KOPT-K1 (cell line): Measurements from ENCODE around the gene U2AF2.
A peak's percentile ranks its signal among the peaks of the same experiment; 100 is the strongest.

Experiments
- H3K27ac ChIP-seq: fragments of 200-600 bp; sonication (generic); 2 replicates; pipeline ENCODE4 v1.5.1; 2016; ENCODE audit warnings: antibody characterized with exemption, mild to moderate bottlenecking, low read depth, low read length; ENCODE audit not compliant: poor library complexity, severe bottlenecking
- H3K36me3 ChIP-seq: fragments of 200-600 bp; sonication (generic); 2 replicates; pipeline ENCODE4 v1.5.1; 2017; ENCODE audit warnings: antibody characterized with exemption, mild to moderate bottlenecking, low read length, moderate library complexity; ENCODE audit not compliant: insufficient read depth
- H3K9me3 ChIP-seq: fragments of 200-600 bp; sonication (generic); 2 replicates; pipeline ENCODE4 v1.5.1; 2017; ENCODE audit warnings: antibody characterized with exemption, low read length, mild to moderate bottlenecking; ENCODE audit not compliant: insufficient read depth, poor library complexity, severe bottlenecking

The U2AF2 gene

DNA sequence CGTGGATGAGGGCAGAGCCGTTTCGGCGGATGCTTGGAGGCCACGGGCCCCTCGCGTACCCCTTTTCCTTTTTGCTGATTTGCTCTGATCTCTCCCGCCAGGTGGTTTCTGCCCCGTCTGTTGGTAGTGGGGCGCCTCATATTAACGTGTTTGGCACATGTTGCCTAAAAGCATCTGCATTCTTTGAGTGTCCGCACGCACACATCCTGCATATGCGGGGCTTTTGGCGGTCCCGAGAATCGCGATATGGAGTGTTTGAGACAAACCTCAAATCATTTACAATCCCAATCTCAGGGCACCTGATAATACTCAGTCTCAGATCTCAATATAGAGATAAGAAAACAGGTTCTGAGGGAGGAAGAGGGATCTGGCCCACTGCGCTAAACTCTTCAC lies 809 bp downstream of the U2AF2 start:
- Histone ChIP-seq H3K36me3 (peaks cover 47% of the 10 kb centered on the region), H3K9me3 (no peaks in the 10 kb centered on the region), H3K27ac (peak overlapping the region; percentile 100)

DNA sequence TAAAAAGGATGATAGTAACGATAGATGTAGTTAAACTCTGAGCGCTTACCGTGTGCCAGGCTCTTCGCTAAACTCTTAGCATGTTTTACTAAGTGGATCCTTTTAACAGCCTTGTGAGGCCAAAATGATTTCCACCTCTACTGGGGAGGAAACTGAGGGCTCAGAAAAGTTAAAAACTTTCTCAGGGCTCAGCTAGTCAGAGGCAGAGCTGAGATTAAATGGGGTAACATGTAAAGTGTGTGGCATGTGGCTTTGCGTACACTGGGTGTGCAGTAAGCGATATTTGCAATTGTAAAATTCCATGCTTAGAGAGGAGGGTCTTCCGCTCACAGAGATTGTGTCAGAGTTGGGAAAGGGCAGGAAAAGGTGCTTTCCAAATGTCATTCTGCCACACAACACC lies 1.7 kb downstream of the U2AF2 start:
- Histone ChIP-seq H3K27ac (peak overlapping the region; percentile 100), H3K36me3 (peaks cover 56% of the 10 kb centered on the region)

DNA sequence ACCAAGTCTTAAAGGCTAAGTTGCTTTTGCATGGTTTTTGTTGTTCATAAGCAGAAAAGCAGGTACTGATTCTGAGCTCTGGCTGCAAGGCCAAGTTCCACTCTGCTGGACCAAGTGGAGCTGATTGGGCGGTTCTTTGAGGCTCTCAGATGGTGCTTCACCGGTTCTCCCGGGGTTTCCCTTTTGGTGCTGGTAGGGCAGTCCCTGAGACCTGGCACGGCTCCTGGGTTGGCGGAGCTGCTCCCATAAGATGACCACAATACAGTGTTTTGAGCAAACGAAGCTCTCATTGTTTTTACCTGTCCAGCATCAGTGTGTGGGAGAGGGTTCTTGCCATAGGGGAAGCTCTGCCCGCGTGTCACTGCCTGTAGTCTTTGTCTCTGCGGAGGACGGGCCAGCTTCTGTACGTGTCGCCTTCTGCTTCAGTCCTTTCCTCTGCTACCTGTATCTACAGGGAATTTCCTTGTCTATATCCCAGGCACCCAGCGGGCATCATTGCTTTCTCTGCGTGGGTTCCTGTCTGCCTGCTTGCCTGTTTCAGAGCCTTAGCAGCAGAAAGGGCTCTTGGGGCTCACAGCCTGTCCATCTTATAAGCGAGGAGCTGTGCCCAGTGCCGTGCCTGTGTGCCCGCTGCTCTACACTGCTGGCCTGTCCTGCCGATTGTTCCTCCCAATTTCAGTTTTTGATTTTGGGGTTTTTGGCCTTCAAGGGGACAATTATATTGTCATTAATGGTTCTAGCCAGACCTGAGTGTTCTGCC lies 2.3 kb downstream of the U2AF2 start:
- H3K36me3 ChIP-seq, result peaks cover 63% of the 10 kb centered on the region
- no peaks in the 10 kb centered on the region for H3K9me3 ChIP-seq
- H3K27ac ChIP-seq, result peak overlapping the region; percentile 100

More for the DNA sequence above, 1.7 kb downstream of the U2AF2 start:
- H3K9me3 ChIP-seq, result no peaks in the 10 kb centered on the region

DNA sequence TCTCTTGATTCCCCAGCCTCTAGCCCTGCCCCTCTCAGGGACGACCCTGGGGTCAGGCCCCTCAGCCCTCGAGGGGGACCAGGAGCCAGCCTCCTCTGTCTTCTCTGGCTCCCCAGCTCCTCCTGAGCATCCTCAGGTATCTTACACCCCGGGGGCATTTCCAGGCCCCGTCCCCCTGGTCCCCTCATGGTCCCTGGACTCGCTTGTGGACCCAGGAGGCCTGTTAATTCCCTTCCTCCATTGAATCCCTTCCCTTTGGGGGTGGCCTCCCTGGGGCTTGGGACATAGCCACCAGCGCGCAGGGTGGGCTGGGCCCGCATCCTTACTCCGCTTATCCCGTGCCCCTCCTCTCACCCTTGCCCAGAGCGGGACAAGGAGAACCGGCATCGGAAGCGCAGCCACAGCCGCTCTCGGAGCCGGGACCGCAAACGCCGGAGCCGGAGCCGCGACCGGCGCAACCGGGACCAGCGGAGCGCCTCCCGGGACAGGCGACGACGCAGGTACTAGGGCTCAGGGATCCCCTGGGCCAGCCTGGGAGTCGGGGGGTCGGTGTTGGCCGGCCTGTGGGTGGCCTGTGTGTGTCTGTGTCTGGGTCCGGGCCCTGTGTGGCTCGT lies 4.1 kb downstream of the U2AF2 start:
- Histone ChIP-seq H3K27ac (no peak overlapping the region), H3K9me3 (no peaks in the 10 kb centered on the region), H3K36me3 (peaks cover 81% of the 10 kb centered on the region)

DNA sequence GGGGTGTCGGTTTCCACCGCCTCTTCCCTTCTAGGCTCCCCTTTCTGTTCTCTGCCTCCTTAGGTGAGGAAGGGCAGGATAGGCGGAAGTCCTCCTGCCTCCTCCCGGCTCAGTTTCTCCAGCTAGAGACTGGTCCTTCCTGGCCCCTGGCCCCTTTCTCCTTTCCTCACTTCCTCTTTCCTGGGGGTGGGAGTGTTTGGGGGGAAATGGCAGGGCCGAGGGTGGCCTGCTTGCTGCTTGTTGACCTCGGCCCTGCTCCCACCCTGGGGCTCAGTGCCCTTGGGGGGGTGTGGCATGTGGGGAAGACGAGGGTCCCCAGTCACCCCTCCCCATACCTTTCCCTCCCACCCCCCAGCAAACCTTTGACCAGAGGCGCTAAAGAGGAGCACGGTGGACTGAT lies 5.0 kb downstream of the U2AF2 start:
- Histone ChIP-seq H3K36me3 (peaks cover 89% of the 10 kb centered on the region), H3K27ac (no peak overlapping the region), H3K9me3 (no peaks in the 10 kb centered on the region)

DNA sequence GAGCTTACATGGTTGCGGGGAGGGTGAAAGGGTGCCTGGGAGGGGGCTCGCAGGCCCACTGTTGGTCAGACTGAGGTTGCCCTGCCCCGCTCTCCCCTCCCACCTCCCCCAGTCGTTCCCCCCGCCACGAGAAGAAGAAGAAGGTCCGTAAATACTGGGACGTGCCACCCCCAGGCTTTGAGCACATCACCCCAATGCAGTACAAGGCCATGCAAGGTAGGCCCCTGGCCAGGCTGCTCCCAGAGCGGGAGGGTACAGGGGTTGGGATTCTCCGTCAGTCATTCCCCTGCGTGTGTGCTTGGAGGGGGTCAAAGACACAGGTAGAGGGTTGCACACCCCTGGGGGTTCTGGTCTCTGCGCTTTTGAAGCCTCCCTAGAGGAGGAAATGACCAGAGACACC lies 5.6 kb downstream of the U2AF2 start:
- H3K36me3 ChIP-seq, result peaks cover 95% of the 10 kb centered on the region
- no peak overlapping the region for H3K27ac ChIP-seq
- no peaks in the 10 kb centered on the region for H3K9me3 ChIP-seq

DNA sequence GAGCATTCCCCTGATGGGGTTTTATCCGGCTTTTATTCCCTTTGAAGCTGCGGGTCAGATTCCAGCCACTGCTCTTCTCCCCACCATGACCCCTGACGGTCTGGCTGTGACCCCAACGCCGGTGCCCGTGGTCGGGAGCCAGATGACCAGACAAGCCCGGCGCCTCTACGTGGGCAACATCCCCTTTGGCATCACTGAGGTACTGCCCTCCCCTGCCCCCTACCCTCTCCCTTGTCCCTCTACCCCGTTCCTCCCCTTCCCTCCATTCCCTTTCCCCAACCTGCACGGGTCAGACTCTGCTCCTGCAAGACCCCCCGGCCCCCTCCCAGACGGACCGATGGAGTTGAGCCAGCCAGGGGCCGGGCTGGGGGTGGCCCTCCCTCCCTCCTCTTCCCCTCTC lies 6.2 kb downstream of the U2AF2 start:
- H3K27ac ChIP-seq, result no peak overlapping the region
- peaks cover 98% of the 10 kb centered on the region for H3K36me3 ChIP-seq
- H3K9me3 ChIP-seq, result no peaks in the 10 kb centered on the region

DNA sequence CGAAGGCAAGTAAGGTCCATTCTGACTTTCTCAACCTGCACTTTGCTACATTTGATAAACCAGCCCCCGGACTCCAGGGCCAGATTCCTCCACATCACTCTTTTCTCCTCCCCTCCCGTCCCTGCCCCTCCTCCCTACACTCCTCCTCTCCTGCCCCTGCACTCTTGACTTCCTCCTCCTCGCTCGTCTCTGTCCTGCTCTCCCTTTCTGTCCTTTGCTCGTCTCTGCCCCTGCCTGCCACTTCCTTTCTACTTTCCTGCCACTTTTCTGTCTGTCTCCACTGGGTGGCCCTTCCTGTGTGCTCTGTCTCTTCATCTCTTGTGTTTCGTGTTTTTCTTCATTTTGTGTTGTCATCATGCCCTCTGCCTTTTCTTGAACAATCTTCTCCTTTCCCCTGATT lies 7.0 kb downstream of the U2AF2 start:
- Histone ChIP-seq H3K36me3 (peaks cover 99% of the 10 kb centered on the region), H3K27ac (no peak overlapping the region)

DNA sequence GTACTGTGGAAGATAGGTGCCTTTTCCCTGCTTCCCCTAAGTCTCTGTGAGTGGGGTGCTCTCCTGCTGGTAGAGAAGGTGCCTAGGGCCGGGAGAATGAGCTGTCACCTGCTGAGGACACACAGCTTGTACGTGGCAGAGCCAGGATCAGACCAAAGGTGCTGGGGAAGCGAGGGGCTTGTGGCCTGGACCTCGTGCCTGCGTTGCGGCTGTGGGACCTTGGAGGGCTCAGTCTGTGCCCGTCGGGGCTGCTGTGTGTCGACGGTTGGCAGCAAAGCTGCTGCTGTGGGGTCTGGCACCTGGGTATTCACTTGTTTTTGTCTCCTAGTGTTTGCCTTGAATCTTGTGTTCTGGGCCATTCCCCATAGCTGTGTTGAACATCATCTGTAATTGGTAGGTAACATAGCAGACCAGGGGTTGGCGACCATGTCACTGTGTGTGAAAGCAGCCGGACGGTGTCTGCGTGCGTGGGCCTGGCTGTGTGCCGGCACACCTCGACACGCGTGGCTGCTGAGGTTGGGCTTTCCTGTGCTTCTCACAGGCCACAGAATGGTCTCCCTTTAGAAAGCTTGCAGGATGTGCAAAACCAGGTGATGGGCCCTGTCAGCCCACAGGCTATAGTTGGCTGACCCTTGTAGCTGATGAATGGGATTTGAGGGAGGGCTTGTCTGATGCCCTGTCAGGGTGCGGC lies 9.2 kb downstream of the U2AF2 start:
- Histone ChIP-seq H3K27ac (no peak overlapping the region), H3K9me3 (no peaks in the 10 kb centered on the region), H3K36me3 (peaks cover 100% of the 10 kb centered on the region)

More for the DNA sequence above, 7.0 kb downstream of the U2AF2 start:
- no peaks in the 10 kb centered on the region for H3K9me3 ChIP-seq

DNA sequence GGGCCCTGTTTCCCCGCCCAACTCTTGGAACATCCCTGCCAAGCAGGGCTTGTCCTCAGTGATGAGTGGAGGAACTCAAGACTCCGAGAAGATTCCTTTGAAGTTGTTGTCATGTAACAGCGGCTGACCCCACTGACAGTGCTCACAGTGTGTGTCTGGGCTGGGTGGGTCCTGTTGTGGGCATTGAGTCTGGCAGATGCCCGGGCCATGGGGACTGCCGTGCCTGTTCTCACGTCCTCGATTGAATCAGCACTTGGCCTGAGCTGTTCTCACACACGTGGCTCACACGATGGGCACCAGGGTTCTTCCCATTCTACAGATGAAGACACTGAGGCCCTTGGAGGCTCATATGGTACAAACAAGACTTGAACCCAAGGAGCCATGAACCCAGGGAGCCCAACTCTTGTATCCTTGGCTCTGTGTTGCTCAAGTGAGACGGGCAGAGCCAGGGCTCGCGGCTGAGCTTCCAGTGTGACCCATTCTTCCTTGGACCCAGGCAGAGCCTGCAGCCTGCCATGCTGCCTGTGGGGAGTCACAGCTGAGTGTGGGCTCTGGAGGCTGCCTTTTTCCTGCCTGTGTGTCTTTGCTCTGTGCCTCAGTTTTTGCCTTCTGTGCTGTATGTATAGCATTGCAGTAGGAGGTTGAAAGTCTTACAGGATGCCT lies 11.6 kb downstream of the U2AF2 start:
- Histone ChIP-seq H3K27ac (no peak overlapping the region), H3K9me3 (no peaks in the 10 kb centered on the region), H3K36me3 (peaks cover 100% of the 10 kb centered on the region)

DNA sequence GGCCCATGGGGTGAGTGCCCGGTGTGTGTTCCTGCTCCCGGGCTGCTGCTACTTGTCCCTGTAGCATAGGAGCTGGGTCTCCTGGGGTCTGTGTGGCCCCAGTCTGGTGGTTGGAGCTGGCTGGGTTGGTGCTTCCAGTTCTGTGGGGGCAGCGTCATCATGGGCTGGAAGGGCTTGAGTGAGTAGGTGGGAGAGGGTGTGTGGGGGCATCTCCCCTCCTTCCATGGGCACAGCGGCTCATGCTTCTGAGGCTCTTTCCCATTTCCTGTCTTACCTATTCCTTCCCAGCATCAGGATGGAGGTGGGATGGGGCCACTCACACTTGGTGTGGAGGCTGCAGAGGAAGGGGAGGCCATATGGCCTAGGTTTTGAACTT lies 12.2 kb downstream of the U2AF2 start:
- H3K27ac ChIP-seq, result no peak overlapping the region
- H3K9me3 ChIP-seq, result no peaks in the 10 kb centered on the region
- peaks cover 100% of the 10 kb centered on the region for H3K36me3 ChIP-seq

DNA sequence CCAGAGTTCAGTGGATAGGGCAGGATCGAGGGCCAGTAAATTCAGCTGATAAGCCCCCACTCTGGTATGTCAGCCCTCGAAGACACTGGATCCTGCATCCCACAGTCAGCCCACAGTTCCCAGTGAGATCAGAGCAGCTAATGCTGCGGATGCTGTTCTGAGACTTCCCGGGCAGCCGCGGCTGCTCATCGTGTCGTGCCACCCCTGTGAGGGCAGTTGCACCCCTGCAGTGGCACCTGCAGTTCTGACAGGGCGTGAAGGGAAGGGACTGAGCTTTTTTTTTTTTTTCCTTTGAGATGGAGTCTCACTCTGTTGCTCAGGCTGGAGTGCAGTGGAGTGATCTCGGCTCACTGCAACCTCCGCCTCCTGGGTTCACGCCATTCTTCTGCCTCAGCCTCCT lies 12.7 kb downstream of the U2AF2 start:
- H3K27ac ChIP-seq, result no peak overlapping the region
- no peaks in the 10 kb centered on the region for H3K9me3 ChIP-seq
- peaks cover 100% of the 10 kb centered on the region for H3K36me3 ChIP-seq

DNA sequence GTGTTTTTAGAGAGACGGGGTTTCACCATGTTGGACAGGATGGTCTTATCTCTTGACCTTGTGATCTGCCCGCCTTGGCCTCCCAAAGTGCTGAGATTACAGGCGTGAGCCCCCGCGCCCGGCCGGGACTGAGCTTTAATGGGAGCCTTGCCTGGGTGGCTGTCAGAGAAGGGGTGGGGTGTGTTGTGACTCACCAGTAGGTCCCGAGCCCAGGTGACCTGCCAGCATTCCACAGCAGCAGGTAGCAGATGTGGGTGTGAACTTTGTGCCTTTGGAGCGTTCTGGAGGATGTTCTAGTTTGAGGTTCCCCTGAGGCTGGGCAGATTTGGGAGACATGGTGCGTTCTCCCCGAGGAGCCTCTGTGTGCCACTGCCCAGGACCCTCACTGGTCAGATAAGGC lies 13.1 kb downstream of the U2AF2 start:
- H3K9me3 ChIP-seq, result no peaks in the 10 kb centered on the region
- peaks cover 99% of the 10 kb centered on the region for H3K36me3 ChIP-seq
- no peak overlapping the region for H3K27ac ChIP-seq

DNA sequence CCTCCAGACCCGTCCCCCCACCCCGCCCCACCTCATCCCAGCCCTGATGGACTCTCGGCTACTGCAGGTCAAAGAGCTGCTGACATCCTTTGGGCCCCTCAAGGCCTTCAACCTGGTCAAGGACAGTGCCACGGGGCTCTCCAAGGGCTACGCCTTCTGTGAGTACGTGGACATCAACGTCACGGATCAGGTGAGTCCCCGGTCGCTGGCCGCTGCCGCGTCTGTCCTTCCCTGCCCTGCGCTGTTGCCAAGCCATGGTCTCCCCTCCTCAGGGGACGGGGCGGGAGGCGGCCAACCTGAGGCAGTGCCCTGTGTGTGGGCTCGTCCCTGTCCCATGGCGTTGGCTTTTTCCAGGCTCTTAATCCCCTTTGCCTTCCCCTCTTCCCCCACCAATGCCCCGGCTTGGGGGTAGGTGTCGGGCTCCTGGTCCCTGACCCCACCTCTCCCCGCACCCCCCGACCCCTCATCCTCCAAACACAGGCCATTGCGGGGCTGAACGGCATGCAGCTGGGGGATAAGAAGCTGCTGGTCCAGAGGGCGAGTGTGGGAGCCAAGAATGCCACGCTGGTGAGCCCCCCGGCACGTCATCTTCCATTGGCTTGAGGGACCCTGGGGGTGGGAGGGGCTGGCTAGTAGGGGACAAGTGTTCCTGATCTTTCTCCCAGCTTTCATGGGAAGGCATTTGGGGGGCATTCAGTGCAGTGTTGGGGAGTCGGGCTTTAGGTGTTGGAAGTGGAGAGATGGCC lies 13.9 kb downstream of the U2AF2 start:
- H3K36me3 ChIP-seq, result peaks cover 99% of the 10 kb centered on the region
- no peaks in the 10 kb centered on the region for H3K9me3 ChIP-seq
- H3K27ac ChIP-seq, result no peak overlapping the region
